GM12878 (cell line): ENCODE data around the gene MBD6.

Experiments
- MYC ChIP-seq: IDR thresholded peaks from 2 replicates; pipeline ENCODE4 v1.6.1; 2011; ENCODE audit warnings: mild to moderate bottlenecking, low read length, moderate library complexity, inconsistent platforms; ENCODE audit not compliant: insufficient read depth, insufficient replicate concordance, insufficient read length, severe bottlenecking
- POLR2A ChIP-seq: IDR thresholded peaks from 2 replicates; pipeline ENCODE4 v1.6.1; 2011; ENCODE audit warnings: low read depth, mild to moderate bottlenecking, low read length
- RCOR1 ChIP-seq: conservative IDR thresholded peaks from 2 replicates; pipeline ENCODE4 v1.6.1; 2012; ENCODE audit warnings: low read depth, low read length, improper control_type of control experiment
- SIN3A ChIP-seq: IDR thresholded peaks from 2 replicates; pipeline ENCODE4 v1.6.1; 2012; ENCODE audit warnings: low read depth, low read length, improper control_type of control experiment
- TF ChIP-seq, protein P1 (sequence below), 3 experiments: IDR thresholded peaks in 2 of 3; conservative IDR thresholded peaks in 1 of 3; 2 replicates each; pipeline ENCODE4 v1.5.1; 2011; ENCODE audit warnings: low read depth in 3 of 3, low read length in 3 of 3, mild to moderate bottlenecking in 3 of 3, control low read depth in 2 of 3, moderate library complexity in 2 of 3, inconsistent platforms in 1 of 3, mixed read lengths in 1 of 3; ENCODE audit not compliant: control insufficient read depth in 2 of 3, insufficient read depth in 1 of 3; ENCODE audit errors: extremely low read depth in 1 of 3
- TF ChIP-seq, protein P2 (sequence below): IDR thresholded peaks from 2 replicates; pipeline ENCODE4 v1.6.1; 2011; ENCODE audit warnings: mild to moderate bottlenecking, low read depth, low read length, moderate library complexity; ENCODE audit not compliant: insufficient replicate concordance

DNA sequence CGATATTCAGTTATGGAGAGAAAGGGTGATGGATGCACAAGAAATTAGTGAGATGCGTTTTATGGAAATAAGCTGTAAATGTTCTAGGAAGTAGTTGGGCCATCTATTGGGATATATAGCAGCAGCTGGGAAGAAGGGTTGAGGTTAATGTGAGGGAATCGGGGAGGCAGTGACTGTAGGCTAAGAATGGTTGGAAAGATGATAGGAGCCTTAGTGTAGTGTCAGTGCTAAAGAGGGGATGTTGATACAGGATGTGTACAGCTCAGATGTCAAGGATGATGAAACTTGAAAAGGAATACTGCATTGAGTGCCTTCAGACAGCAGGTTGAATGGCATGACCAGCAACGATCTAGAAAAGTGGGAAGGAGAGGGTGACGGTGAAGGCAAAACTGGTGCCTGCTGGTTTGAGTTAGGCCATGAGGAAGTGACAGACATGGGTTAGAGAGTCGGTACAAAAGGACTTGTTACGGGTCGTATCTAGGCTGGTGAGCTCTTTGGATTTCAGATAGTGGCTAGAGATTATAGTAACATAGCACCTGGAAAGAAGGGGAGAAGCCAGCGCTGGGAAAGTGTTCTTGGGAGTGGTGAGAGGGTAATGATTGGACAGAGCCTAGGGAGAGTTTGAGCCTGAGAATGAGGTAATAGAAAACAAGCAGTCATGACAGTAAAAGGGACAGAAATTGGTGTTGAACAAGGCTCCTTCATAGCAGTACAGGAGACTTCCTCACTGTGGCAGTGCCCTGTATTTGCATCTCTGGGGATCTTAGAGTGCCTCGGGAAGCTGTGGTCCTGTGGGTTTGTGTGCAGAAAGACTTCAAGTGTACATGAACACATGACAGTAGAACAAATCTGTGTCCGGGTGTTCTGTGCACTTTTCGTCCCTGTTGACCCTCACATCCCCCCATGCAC is 25.1 kb upstream of the MBD6 start:
- TF ChIP-seq, protein P1, sequence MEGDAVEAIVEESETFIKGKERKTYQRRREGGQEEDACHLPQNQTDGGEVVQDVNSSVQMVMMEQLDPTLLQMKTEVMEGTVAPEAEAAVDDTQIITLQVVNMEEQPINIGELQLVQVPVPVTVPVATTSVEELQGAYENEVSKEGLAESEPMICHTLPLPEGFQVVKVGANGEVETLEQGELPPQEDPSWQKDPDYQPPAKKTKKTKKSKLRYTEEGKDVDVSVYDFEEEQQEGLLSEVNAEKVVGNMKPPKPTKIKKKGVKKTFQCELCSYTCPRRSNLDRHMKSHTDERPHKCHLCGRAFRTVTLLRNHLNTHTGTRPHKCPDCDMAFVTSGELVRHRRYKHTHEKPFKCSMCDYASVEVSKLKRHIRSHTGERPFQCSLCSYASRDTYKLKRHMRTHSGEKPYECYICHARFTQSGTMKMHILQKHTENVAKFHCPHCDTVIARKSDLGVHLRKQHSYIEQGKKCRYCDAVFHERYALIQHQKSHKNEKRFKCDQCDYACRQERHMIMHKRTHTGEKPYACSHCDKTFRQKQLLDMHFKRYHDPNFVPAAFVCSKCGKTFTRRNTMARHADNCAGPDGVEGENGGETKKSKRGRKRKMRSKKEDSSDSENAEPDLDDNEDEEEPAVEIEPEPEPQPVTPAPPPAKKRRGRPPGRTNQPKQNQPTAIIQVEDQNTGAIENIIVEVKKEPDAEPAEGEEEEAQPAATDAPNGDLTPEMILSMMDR (IDR thresholded peaks at IDR 0.05 in 2 of 3, conservative IDR thresholded peaks at IDR 0.05 in 1 of 3; ENCODE audit: control insufficient read depth in 2 of 3, extremely low read depth in 1 of 3, insufficient read depth in 1 of 3, low read depth in 3 of 3, low read length in 3 of 3) = no peak
- no peak for TF ChIP-seq RCOR1
- TF ChIP-seq, protein P2, sequence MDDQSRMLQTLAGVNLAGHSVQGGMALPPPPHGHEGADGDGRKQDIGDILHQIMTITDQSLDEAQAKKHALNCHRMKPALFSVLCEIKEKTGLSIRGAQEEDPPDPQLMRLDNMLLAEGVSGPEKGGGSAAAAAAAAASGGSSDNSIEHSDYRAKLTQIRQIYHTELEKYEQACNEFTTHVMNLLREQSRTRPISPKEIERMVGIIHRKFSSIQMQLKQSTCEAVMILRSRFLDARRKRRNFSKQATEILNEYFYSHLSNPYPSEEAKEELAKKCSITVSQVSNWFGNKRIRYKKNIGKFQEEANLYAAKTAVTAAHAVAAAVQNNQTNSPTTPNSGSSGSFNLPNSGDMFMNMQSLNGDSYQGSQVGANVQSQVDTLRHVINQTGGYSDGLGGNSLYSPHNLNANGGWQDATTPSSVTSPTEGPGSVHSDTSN = no peak
- TF ChIP-seq MYC = no peak
- TF ChIP-seq SIN3A = no peak
- no peak for TF ChIP-seq POLR2A
